Brain microvascular endothelial cell (primary cell): ENCODE results near the gene KRT36.

Experiments
- DNase-seq: peaks from one replicate; pipeline ENCODE4 v3.0.0-alpha.2; 2020
- H3K27ac ChIP-seq: fragments of 250-450 bp; sonication (Bioruptor Pico); 2 replicates; pipeline ENCODE4 v1.5.1; 2020; ENCODE audit warnings: mild to moderate bottlenecking, moderate library complexity
- H3K27me3 ChIP-seq: fragments of 250-450 bp; sonication (Bioruptor Pico); replicated peaks from 2 replicates; pipeline ENCODE4 v1.5.1; 2020; ENCODE audit warnings: mild to moderate bottlenecking
- H3K36me3 ChIP-seq: fragments of 250-450 bp; sonication (Bioruptor Pico); replicated peaks from 2 replicates; pipeline ENCODE4 v1.5.1; 2020; ENCODE audit warnings: mild to moderate bottlenecking
- H3K4me3 ChIP-seq: 2 replicates; pipeline ENCODE4 v1.5.1; 2011; ENCODE audit warnings: low read depth, mild to moderate bottlenecking, control low read depth, low read length, moderate library complexity
- in situ Hi-C: cut with HindIII; loops from 2 replicates; pipeline ENCODE4 v1.10.0; 2017; ENCODE audit warnings: low sequenced_read_pairs, low pct_ligation_motif_present
- TF ChIP-seq, protein P1 (sequence below): IDR thresholded peaks from 2 replicates; pipeline ENCODE4 v1.5.1; 2011; ENCODE audit warnings: low read depth, mild to moderate bottlenecking, moderate library complexity, low read length, control low read depth, inconsistent platforms; ENCODE audit errors: missing control alignments

The KRT36 gene

DNA sequence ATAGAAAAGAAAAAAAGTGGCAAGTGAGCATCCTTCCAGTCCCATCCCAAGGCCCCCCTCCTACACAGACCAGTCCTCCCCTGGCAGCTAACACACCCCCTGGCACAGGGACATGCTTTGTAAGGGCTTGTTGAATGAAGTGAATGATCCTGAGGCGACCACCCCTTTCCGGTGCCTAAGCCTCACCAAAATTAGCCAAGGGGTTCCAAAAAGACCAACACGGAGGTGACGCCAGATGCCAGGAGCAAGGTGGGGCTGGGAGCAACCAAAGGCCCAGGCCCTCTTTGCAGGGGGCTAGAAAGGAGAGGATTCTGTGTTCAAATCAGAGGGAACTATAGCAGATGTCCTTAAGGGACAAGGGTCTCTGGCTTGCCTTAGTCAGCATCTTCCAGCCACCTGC is 14.3 kb downstream of the KRT36 start:
- Histone ChIP-seq H3K4me3 (no peak overlapping the region), H3K27ac (no peak overlapping the region), H3K36me3 (no peaks in the 10 kb centered on the region), H3K27me3 (no peaks in the 10 kb centered on the region)
- DNase-seq: no peak
- TF ChIP-seq, protein P1, sequence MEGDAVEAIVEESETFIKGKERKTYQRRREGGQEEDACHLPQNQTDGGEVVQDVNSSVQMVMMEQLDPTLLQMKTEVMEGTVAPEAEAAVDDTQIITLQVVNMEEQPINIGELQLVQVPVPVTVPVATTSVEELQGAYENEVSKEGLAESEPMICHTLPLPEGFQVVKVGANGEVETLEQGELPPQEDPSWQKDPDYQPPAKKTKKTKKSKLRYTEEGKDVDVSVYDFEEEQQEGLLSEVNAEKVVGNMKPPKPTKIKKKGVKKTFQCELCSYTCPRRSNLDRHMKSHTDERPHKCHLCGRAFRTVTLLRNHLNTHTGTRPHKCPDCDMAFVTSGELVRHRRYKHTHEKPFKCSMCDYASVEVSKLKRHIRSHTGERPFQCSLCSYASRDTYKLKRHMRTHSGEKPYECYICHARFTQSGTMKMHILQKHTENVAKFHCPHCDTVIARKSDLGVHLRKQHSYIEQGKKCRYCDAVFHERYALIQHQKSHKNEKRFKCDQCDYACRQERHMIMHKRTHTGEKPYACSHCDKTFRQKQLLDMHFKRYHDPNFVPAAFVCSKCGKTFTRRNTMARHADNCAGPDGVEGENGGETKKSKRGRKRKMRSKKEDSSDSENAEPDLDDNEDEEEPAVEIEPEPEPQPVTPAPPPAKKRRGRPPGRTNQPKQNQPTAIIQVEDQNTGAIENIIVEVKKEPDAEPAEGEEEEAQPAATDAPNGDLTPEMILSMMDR: no peak
- in situ Hi-C loops: no loop called here

DNA sequence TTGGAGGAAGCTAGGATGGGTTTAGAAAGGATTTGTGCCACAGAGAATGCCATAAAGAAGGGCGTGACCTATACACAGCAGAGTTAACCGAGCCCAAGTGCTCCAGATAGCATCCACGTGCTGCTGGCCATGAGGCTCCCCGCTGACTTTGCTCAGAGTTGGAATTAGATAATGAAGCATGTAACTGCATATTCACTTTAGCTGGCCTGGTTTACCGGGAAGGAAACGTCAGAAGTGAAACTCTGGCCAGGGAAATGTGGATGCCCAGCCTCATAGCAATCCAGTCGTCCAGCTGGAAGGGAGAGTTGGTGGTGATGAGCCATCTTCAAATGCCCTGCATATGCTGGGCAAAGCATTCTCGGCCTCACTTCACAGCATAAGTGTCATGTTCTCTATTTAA is 14.8 kb downstream of the KRT36 start:
- Histone ChIP-seq H3K27me3 (no peaks in the 10 kb centered on the region), H3K36me3 (no peaks in the 10 kb centered on the region), H3K27ac (no peak overlapping the region), H3K4me3 (no peak overlapping the region)
- in situ Hi-C loops: no loop called here
- DNase-seq: no peak
- TF ChIP-seq, protein P1: no peak

DNA sequence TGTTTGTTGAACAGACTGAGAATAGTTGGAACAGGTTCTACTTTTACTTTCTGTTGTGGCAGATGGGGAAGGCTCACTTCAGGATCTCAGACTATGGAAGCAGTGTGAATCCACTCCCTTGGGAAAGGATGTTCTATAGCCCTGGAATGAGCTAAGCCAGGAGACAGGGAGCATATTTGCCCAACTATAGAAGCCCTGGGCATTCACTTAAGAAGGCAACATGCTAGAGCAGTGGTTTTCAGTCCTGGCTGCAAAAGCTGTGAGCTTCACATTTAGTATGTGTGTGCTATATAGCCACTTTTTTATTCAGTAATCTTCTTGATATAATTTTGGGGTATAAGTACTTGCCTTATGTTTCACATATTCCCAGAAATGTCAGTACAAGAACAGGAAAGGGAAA is 21.4 kb downstream of the KRT36 start:
- TF ChIP-seq, protein P1: no peak
- in situ Hi-C loops: no loop called here
- no peak overlapping the region for H3K27ac ChIP-seq
- H3K27me3 ChIP-seq: no peaks in the 10 kb centered on the region
- H3K4me3 ChIP-seq: no peak overlapping the region
- no peak for DNase-seq
- H3K36me3 ChIP-seq: no peaks in the 10 kb centered on the region

DNA sequence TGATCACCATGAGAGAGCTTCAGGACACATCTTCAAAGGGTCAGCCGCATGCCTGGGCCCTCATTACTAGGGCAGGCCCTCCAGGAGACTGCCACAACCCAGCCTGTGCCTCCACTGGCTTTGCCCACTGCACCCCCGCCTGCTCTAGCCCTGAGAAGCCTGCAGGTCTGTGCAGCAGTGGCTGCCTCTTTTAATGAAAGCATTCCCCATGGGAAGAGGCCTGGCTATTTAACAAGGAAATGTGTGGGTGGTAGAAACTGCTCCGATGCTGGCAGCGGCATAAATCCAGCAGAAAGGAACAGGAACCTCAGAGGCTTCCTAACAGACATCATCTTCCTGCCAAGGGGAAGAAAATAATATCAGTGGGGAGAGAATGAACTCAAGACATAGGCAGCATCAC is 22.1 kb downstream of the KRT36 start:
- H3K27me3 ChIP-seq: no peaks in the 10 kb centered on the region
- no peak overlapping the region for H3K27ac ChIP-seq
- in situ Hi-C loops: no loop called here
- TF ChIP-seq, protein P1: no peak
- H3K4me3 ChIP-seq: no peak overlapping the region
- no peak for DNase-seq
- H3K36me3 ChIP-seq: no peaks in the 10 kb centered on the region

DNA sequence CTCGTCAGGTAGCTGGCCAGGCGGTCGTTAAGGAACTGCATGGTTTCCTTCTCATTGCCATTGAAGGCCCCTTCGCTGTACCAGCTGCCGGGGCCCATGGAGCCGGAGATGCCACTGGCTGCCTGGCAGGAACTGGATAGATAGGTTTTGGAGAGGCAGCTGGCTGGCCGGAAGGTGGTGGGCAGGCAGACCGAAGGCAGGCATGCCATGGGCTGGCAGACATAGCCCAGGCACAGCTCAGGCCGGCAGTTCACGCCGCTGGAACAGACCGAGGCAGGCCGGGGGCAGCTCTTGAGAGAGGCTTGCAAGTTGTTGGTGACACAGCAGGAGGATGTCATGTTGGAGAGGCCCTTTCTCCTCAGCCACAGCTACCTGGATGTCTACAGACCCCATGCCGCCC is 22.7 kb downstream of the KRT36 start, which contains the start of gene KRT32:
KRT32 (minus strand) TSS at position 399 of the 400 bp plus-strand sequence; CDS start at position 338, 61 bp downstream.
- DNase-seq: no peak
- H3K27me3 ChIP-seq: no peaks in the 10 kb centered on the region
- no peak within 1 kb of the TSS for H3K4me3 ChIP-seq
- in situ Hi-C loops: no loop called here
- TF ChIP-seq, protein P1: no peak
- no peaks in the 10 kb centered on the region for H3K36me3 ChIP-seq
- no peak within 1 kb of the TSS for H3K27ac ChIP-seq

DNA sequence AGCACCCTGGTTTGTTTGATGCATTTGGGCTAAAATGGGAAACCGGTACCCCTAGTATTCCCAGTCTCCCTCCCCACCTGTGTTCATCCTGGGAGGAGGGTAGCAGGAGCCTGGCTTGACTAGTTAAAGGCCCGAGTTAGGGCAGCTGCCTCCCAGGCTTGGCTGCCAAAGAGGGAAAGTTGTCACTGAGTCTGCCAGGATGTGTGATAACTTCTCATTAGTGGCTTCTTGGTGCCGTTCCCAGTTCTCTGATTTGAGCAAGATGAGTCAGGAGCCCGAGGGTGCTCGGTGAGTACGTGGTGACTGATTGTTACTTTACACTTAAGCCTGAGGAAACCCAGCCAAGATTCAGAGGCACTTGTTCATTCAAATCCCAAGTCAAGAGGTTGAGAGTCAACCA is 25.0 kb downstream of the KRT36 start:
- TF ChIP-seq, protein P1: no peak
- in situ Hi-C loops: no loop called here

More for the DNA sequence above, 25.0 kb downstream of the KRT36 start:
- H3K36me3 ChIP-seq: no peaks in the 10 kb centered on the region
- no peaks in the 10 kb centered on the region for H3K27me3 ChIP-seq
- no peak overlapping the region for H3K27ac ChIP-seq
- DNase-seq: peak; percentile 78
- H3K4me3 ChIP-seq: no peak overlapping the region
